HepG2 (cell line): ENCODE results near the gene ANKUB1. TPM values are rescaled to one million over a fixed set of nuclear protein-coding genes. Genes with fewer than 3 reads are reported as not detected.

Experiments used
- CREM ChIP-seq, 2 experiments: sonication (generic) in 1 of 2; formaldehyde crosslinking in 1 of 2; IDR thresholded peaks; 2 replicates each; pipeline versions ENCODE4 v1.4.0 to v1.6.1; 2016 to 2020; ENCODE audit warnings: antibody characterized with exemption in 1 of 2, mild to moderate bottlenecking in 1 of 2, missing genetic modification reagents in 1 of 2
- DMAP1 ChIP-seq: IDR thresholded peaks from 2 replicates; pipeline ENCODE4 v1.6.1; 2016
- FOXM1 ChIP-seq: sonication (generic); formaldehyde crosslinking; IDR thresholded peaks from 2 replicates; pipeline ENCODE4 v1.5.0; 2020; ENCODE audit warnings: missing genetic modification reagents
- GLI4 ChIP-seq: sonication (generic); formaldehyde crosslinking; IDR thresholded peaks from 2 replicates; pipeline ENCODE4 v1.5.1; 2020; ENCODE audit warnings: missing genetic modification reagents, mild to moderate bottlenecking, moderate library complexity, borderline replicate concordance
- HHEX ChIP-seq: IDR thresholded peaks from 2 replicates; pipeline ENCODE4 v1.6.1; 2016; ENCODE audit warnings: control low read depth
- NFKB2 ChIP-seq: sonication (generic); formaldehyde crosslinking; IDR thresholded peaks from 2 replicates; pipeline ENCODE4 v1.4.0; 2020; ENCODE audit warnings: missing genetic modification reagents, borderline replicate concordance
- NONO ChIP-seq, 2 experiments: fragments of 450-650 bp in 1 of 2; sonication (generic) in 1 of 2; formaldehyde crosslinking in 1 of 2; IDR thresholded peaks in 1 of 2; conservative IDR thresholded peaks in 1 of 2; 2 replicates each; pipeline versions ENCODE4 v1.6.1 to v1.8.0; 2017 to 2022; ENCODE audit warnings: mild to moderate bottlenecking in 1 of 2, missing genetic modification reagents in 1 of 2, moderate library complexity in 1 of 2
- PRPF4 ChIP-seq: fragments of 200-400 bp; formaldehyde crosslinking; IDR thresholded peaks from 2 replicates; pipeline ENCODE4 v1.6.1; 2016; ENCODE audit warnings: low read length, low read depth; ENCODE audit not compliant: poor library complexity, severe bottlenecking
- U2AF1 ChIP-seq: fragments of 200-400 bp; formaldehyde crosslinking; optimal IDR thresholded peaks from 2 replicates; pipeline ENCODE3; 2017; ENCODE audit warnings: mild to moderate bottlenecking, low read depth, low read length
- ZBTB8A ChIP-seq: sonication (generic); formaldehyde crosslinking; IDR thresholded peaks from 2 replicates; pipeline ENCODE4 v1.4.0; 2020; ENCODE audit warnings: mild to moderate bottlenecking, low read depth, missing genetic modification reagents, borderline replicate concordance
- ZFP36 ChIP-seq: fragments of 150-350 bp; IDR thresholded peaks from 2 replicates; pipeline ENCODE4 v1.6.1; 2018; ENCODE audit warnings: borderline replicate concordance, low read length, low read depth; ENCODE audit not compliant: partially characterized antibody
- ZNF124 ChIP-seq: sonication (generic); formaldehyde crosslinking; IDR thresholded peaks from 2 replicates; pipeline ENCODE4 v1.4.0; 2020; ENCODE audit warnings: missing genetic modification reagents
- ZNF20 ChIP-seq: sonication (generic); formaldehyde crosslinking; IDR thresholded peaks from 2 replicates; pipeline ENCODE4 v1.4.0; 2020; ENCODE audit warnings: mild to moderate bottlenecking, moderate library complexity, missing genetic modification reagents
- ZNF549 ChIP-seq: sonication (generic); formaldehyde crosslinking; IDR thresholded peaks from 2 replicates; pipeline ENCODE4 v1.5.0; 2020; ENCODE audit warnings: missing genetic modification reagents
- ZNF550 ChIP-seq: sonication (generic); formaldehyde crosslinking; IDR thresholded peaks from 2 replicates; pipeline ENCODE4 v1.4.0; 2020; ENCODE audit warnings: mild to moderate bottlenecking, missing genetic modification reagents, borderline replicate concordance
- ZNF737 ChIP-seq: sonication (generic); formaldehyde crosslinking; IDR thresholded peaks from 2 replicates; pipeline ENCODE4 v1.5.0; 2020; ENCODE audit warnings: missing genetic modification reagents, mild to moderate bottlenecking, borderline replicate concordance
- ZNF841 ChIP-seq: sonication (generic); formaldehyde crosslinking; IDR thresholded peaks from 2 replicates; pipeline ENCODE4 v1.8.1; 2023; ENCODE audit warnings: missing genetic modification reagents, borderline replicate concordance
- polyA plus RNA-seq, 8 experiments: library from polyadenylated mRNA; depleted of rRNA in 3 of 8; stranded (reverse) in 7 of 8; unstranded in 1 of 8; fragments of >200 nt; fragmentation: Illumina TruSeq in 4 of 8; extraction: Trizol in 4 of 8; gene quantifications; 2 replicates each; pipeline versions ENCODE4 v1.2.1 to v1.2.3, GENCODE V29; 2011 to 2016; ENCODE audit warnings: low read depth in 4 of 8, missing spikeins in 1 of 8, mixed read lengths in 1 of 8; ENCODE audit not compliant: insufficient read depth in 1 of 8
- total RNA-seq, 5 experiments: library from RNA; depleted of rRNA; stranded (reverse); fragments of >200 nt; fragmentation: Illumina TruSeq; extraction: Trizol; gene quantifications; 2 replicates each; pipeline ENCODE4 v1.2.3, GENCODE V29; 2016; ENCODE audit warnings: low read depth in 1 of 5
- TF ChIP-seq, protein P1 (sequence below): sonication (generic); formaldehyde crosslinking; IDR thresholded peaks from 2 replicates; pipeline ENCODE4 v1.9.0; 2021; ENCODE audit warnings: missing genetic modification reagents, borderline replicate concordance
- TF ChIP-seq, protein P2 (sequence below): IDR thresholded peaks from 2 replicates; pipeline ENCODE4 v1.6.1; 2016; ENCODE audit warnings: low read depth
- TF ChIP-seq, protein P3 (sequence below): sonication (generic); formaldehyde crosslinking; IDR thresholded peaks from 2 replicates; pipeline ENCODE4 v1.5.0; 2020; ENCODE audit warnings: mild to moderate bottlenecking, low read depth, missing genetic modification reagents, borderline replicate concordance
- TF ChIP-seq, protein P4 (sequence below): sonication (generic); formaldehyde crosslinking; IDR thresholded peaks from 2 replicates; pipeline ENCODE4 v1.4.0; 2020; ENCODE audit warnings: missing genetic modification reagents
- TF ChIP-seq, protein P5 (sequence below): sonication (generic); formaldehyde crosslinking; IDR thresholded peaks from 2 replicates; pipeline ENCODE4 v1.4.0; 2020; ENCODE audit warnings: missing genetic modification reagents

The ANKUB1 gene
- total and polyA plus RNA-seq, 2 of the 13 experiments (the other 11 are each of a cell fraction or from before 2014, with no cell fraction given) = not detected

DNA sequence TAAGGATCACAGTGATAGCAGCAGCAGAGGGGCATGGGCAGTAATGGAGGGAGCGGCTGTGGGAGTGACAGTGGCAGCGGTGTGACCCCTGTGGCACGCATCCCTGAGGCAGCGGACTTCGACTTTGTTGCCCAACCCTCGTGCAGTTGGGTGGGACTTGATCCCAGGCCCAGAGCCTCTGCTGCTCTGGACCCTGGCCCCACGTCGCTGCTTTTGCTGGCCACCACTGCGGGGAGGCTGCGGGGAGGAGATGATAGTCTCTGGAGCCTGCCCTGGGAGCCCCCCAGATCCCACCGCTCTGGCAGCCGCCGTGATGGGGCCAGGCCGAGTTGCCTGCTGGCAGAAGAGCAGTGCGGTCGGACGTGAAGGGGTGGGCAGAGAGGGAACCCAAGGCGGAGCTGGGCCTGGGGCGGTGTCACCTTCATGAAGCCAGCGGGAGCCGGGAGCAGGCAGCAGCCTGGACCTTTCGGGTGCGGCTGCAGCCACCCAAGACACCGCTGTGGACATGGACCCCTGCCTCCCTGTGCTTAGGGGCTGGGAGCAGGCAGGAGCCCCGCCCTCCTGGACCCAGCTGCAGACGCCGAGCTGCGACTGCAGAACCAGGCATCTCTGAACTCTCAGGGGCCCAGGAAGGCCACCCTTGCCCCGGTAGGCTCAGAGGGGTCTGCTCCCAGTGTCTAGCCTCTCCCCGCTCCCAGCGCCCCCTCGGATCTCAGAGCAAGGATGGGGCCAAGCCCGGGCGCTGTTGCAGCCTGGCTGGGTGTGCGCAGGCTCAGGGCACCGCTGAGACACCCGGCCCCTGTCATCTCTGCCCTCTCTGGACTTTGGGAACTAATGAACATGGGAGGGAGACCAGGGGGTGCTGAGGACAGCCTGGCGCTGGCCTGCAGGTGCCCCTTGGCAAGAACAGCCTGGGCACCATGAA lies 78.4 kb downstream of the ANKUB1 start (continued):
- TF ChIP-seq ZFP36 (no peak), ZNF124 (CRISPR knock-in tag) (peak; percentile 50; the same call in 1 of the 2 replicates), ZBTB8A (no peak), CREM (IDR thresholded peaks at IDR 0.05) (no peak), CREM (CRISPR knock-in tag; IDR thresholded peaks at IDR 0.05) (no peak), ZNF549 (CRISPR knock-in tag) (no peak), NFKB2 (CRISPR knock-in tag) (no peak), ZNF20 (CRISPR knock-in tag) (no peak), U2AF1 (no peak), NONO (IDR thresholded peaks at IDR 0.05) (no peak), NONO (CRISPR knock-in tag; conservative IDR thresholded peaks at IDR 0.05) (peak; percentile 73), ZNF550 (CRISPR knock-in tag) (no peak), DMAP1 (peak; percentile 67; the same call in 1 of the 2 replicates), FOXM1 (CRISPR knock-in tag) (no peak), ZNF841 (no peak), ZNF737 (no peak), PRPF4 (no peak), GLI4 (CRISPR knock-in tag) (no peak), HHEX (CRISPR knock-in tag) (no peak)
- TF ChIP-seq, protein P1, sequence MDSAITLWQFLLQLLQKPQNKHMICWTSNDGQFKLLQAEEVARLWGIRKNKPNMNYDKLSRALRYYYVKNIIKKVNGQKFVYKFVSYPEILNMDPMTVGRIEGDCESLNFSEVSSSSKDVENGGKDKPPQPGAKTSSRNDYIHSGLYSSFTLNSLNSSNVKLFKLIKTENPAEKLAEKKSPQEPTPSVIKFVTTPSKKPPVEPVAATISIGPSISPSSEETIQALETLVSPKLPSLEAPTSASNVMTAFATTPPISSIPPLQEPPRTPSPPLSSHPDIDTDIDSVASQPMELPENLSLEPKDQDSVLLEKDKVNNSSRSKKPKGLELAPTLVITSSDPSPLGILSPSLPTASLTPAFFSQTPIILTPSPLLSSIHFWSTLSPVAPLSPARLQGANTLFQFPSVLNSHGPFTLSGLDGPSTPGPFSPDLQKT (CRISPR knock-in tag) = no peak
- TF ChIP-seq, protein P2, sequence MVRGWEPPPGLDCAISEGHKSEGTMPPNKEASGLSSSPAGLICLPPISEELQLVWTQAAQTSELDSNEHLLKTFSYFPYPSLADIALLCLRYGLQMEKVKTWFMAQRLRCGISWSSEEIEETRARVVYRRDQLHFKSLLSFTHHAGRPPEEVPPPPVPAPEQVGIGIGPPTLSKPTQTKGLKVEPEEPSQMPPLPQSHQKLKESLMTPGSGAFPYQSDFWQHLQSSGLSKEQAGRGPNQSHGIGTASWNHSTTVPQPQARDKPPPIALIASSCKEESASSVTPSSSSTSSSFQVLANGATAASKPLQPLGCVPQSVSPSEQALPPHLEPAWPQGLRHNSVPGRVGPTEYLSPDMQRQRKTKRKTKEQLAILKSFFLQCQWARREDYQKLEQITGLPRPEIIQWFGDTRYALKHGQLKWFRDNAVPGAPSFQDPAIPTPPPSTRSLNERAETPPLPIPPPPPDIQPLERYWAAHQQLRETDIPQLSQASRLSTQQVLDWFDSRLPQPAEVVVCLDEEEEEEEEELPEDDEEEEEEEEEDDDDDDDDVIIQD (CRISPR knock-in tag) = 0 out of 2 replicates have a peak, but pooled peaks have one; percentile 18
- TF ChIP-seq, protein P3, sequence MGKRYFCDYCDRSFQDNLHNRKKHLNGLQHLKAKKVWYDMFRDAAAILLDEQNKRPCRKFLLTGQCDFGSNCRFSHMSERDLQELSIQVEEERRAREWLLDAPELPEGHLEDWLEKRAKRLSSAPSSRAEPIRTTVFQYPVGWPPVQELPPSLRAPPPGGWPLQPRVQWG (CRISPR knock-in tag) = no peak
- TF ChIP-seq, protein P4, sequence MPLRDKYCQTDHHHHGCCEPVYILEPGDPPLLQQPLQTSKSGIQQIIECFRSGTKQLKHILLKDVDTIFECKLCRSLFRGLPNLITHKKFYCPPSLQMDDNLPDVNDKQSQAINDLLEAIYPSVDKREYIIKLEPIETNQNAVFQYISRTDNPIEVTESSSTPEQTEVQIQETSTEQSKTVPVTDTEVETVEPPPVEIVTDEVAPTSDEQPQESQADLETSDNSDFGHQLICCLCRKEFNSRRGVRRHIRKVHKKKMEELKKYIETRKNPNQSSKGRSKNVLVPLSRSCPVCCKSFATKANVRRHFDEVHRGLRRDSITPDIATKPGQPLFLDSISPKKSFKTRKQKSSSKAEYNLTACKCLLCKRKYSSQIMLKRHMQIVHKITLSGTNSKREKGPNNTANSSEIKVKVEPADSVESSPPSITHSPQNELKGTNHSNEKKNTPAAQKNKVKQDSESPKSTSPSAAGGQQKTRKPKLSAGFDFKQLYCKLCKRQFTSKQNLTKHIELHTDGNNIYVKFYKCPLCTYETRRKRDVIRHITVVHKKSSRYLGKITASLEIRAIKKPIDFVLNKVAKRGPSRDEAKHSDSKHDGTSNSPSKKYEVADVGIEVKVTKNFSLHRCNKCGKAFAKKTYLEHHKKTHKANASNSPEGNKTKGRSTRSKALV (CRISPR knock-in tag) = no peak
- TF ChIP-seq, protein P5, sequence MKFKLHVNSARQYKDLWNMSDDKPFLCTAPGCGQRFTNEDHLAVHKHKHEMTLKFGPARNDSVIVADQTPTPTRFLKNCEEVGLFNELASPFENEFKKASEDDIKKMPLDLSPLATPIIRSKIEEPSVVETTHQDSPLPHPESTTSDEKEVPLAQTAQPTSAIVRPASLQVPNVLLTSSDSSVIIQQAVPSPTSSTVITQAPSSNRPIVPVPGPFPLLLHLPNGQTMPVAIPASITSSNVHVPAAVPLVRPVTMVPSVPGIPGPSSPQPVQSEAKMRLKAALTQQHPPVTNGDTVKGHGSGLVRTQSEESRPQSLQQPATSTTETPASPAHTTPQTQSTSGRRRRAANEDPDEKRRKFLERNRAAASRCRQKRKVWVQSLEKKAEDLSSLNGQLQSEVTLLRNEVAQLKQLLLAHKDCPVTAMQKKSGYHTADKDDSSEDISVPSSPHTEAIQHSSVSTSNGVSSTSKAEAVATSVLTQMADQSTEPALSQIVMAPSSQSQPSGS (CRISPR knock-in tag) = no peak
